Sigmoid colon (tissue), 4 donors: ENCODE results near the gene MGMT.

Experiments used
- CTCF ChIP-seq, 4 experiments: fragments of 450-650 bp in 3 of 4; fragments of 200-600 bp in 1 of 4; IDR thresholded peaks; one replicate each; pipeline ENCODE4 v1.5.1; 2016 to 2019; ENCODE audit warnings: antibody characterized with exemption in 4 of 4, mild to moderate bottlenecking in 3 of 4, moderate library complexity in 2 of 4
- EP300 ChIP-seq, 4 donors: sonication (generic); formaldehyde crosslinking; IDR thresholded peaks; one replicate each; pipeline ENCODE4 v1.6.1; 2017; ENCODE audit warnings: antibody characterized with exemption in 4 of 4
- POLR2A ChIP-seq, 2 donors: fragments of 450-650 bp; IDR thresholded peaks; one replicate each; pipeline ENCODE4 v1.6.1; 2016; ENCODE audit warnings: antibody characterized with exemption in 2 of 2, mild to moderate bottlenecking in 2 of 2, moderate library complexity in 2 of 2
- POLR2AphosphoS5 ChIP-seq, 4 donors: sonication (generic); formaldehyde crosslinking; IDR thresholded peaks; one replicate each; pipeline ENCODE4 v1.6.1; 2017; ENCODE audit warnings: antibody characterized with exemption in 4 of 4

DNA sequence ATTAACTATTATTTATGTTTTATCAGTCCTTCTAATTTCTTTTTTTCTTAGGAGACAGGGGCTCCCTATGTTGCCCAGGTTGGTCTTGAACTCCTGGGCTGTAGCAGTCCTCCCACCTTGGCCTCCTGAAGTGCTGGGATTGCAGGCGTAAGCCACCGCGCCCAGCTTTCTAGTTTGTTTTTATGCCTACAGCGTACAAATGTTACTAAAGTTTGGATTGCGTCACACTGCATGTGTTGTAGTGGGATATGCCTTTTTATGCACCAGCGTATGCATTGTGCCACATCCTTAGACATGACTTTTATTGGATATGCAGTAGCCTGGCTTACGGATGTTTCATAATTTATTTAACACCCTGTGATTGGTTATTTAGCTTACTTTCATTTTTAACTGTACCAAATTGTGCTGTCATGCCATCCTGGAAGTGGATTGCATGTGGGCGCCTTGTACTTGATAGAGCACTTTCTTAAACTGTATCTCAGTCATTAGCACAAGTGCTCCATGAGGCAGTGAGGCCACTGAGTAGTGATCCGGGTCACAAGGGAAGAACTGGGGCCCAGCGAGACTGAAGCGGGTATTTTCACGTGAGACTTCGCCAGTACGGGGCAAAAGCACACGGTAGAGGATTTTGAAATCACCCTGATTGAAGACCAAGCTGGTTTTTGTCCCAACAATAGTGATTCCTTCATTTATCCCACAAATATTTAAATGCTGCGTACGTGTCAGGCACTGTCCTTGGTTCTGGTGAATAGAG lies 165.0 kb downstream of the MGMT start:
- no peak for TF ChIP-seq POLR2AphosphoS5 (IDR thresholded peaks at IDR 0.05)
- no peak for TF ChIP-seq CTCF (IDR thresholded peaks at IDR 0.05)
- TF ChIP-seq POLR2A (IDR thresholded peaks at IDR 0.05) = no peak
- TF ChIP-seq EP300 (IDR thresholded peaks at IDR 0.05) = no peak
